Activated naive CD8-positive, alpha-beta T cell treated with anti-CD3 and anti-CD28 coated beads for 36 hours (primary cell): ENCODE results near the gene HYPK. TPM values are rescaled to one million over a fixed set of nuclear protein-coding genes. Genes with fewer than 3 reads are reported as not detected.
A peak's percentile ranks its signal among the peaks of the same experiment; 100 is the strongest.
"Not testable (repeated sequence)": the region's sequence is repeated elsewhere in the genome, so short reads cannot be mapped to it uniquely, and the experiment has no call there.

Experiments
- DNase-seq: peaks from one replicate; pipeline ENCODE4 v3.0.0; 2021
- H3K27ac Mint-ChIP-seq: one replicate; pipeline ENCODE4 v1.8.0; 2022; ENCODE audit warnings: mild to moderate bottlenecking, moderate library complexity, mixed read lengths
- H3K27me3 Mint-ChIP-seq: one replicate; pipeline ENCODE4 v1.8.0; 2022; ENCODE audit warnings: mild to moderate bottlenecking, mixed read lengths
- H3K36me3 Mint-ChIP-seq: one replicate; pipeline ENCODE4 v1.8.0; 2021; ENCODE audit warnings: mild to moderate bottlenecking, mixed read lengths
- H3K4me1 Mint-ChIP-seq: one replicate; pipeline ENCODE4 v1.8.0; 2021; ENCODE audit warnings: mixed read lengths
- H3K4me3 Mint-ChIP-seq: one replicate; pipeline ENCODE4 v1.8.0; 2022; ENCODE audit warnings: mild to moderate bottlenecking, moderate library complexity, mixed read lengths
- H3K9me3 Mint-ChIP-seq: one replicate; pipeline ENCODE4 v1.8.0; 2022; ENCODE audit warnings: mixed read lengths
- total RNA-seq, 2 experiments: library from RNA; stranded (reverse); gene quantifications; one replicate each; pipeline ENCODE4 v1.2.3, GENCODE V29; 2021

Gene HYPK
- total RNA-seq, 2 experiments from 2014 or later = 20.9 to 24.0 TPM

DNA sequence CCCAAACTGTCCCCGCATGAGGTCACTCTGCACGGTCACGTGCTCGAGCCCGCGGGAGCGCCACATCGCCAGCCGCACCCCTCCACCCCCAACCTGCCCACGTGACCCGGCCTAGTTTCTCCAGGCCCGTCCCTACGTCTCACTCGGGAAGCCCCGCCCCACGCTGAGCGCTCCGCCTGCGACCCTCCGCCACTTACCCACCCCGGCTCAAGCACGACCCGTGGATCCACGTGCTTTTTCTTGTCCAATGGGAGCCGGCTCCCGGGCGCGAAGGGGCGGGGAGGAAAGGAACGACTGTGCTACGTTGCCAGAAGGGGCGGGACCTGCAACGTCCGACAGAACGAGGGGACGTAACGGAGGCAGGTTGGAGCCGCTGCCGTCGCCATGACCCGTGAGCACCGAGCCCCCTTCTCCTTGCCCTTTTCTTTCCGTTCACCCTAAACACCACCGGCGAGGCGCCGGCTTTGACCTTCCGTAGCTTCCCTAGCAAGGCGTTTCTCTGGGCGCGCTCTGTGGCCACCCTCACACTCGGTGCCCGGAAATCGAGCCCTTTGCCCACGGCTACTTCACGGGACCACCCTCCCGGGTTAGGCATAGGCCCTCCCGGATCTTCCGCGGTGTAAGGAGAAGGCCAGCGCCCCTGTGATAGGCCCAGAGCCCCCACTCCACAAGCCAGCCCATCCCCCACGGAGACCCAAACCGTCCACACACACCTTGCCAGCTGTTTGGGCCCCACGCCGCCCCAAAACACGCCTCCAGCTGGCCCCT lies 8.2 kb upstream of the HYPK start, which contains the start of gene SERF2:
Gene SERF2, plus strand, starts transcription at position 328 of the 768 bp plus-strand sequence. Its CDS starts 57 bp downstream, at position 385.
- peak; percentile 99 for DNase-seq
- H3K36me3 Mint-ChIP-seq = peaks cover 36% of the 10 kb centered on the region
- H3K9me3 Mint-ChIP-seq = no peaks in the 10 kb centered on the region
- no peaks in the 10 kb centered on the region for H3K27me3 Mint-ChIP-seq
- peak within 1 kb of the TSS; percentile 97 for H3K4me3 Mint-ChIP-seq
- H3K4me1 Mint-ChIP-seq = peaks cover 37% of the 10 kb centered on the region
- H3K27ac Mint-ChIP-seq = peak within 1 kb of the TSS; percentile 99

DNA sequence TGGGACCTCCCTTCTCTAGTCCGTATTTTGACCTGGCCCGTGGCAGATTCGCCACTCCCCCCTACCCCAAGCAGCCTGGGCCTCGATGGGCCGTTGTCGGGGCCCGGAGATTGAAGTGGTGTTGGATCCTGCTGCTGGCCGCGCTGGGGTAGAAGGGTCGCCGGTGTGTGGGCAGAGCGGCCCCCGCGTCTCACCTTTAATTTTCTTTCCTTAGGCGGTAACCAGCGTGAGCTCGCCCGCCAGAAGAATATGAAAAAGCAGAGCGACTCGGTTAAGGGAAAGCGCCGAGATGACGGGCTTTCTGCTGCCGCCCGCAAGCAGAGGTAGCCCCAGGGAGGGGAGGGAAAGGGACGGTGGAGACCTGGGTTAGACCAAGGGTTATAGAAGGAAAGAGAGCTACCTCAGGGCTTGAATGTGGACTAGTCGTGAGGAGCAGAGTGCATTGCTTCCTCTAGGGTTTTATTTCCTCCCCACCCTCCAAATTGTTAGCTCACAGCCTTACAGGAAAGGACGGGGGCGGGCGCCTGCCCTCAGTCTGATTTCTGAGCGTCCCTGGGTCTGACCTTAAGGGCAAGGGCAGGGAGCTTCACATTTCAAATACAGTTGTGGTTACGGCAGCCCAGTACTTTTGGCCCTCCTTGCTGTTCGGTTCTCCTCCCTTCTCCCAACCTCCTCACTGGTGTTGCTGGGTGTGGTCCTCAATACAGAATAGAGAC lies 7.5 kb upstream of the HYPK start:
- Mint-ChIP-seq H3K27me3 (no peaks in the 10 kb centered on the region), H3K4me1 (peaks cover 42% of the 10 kb centered on the region), H3K9me3 (no peaks in the 10 kb centered on the region), H3K36me3 (peaks cover 36% of the 10 kb centered on the region), H3K4me3 (peak overlapping the region; percentile 97), H3K27ac (peak overlapping the region; percentile 99)
- peak; percentile 45 for DNase-seq

DNA sequence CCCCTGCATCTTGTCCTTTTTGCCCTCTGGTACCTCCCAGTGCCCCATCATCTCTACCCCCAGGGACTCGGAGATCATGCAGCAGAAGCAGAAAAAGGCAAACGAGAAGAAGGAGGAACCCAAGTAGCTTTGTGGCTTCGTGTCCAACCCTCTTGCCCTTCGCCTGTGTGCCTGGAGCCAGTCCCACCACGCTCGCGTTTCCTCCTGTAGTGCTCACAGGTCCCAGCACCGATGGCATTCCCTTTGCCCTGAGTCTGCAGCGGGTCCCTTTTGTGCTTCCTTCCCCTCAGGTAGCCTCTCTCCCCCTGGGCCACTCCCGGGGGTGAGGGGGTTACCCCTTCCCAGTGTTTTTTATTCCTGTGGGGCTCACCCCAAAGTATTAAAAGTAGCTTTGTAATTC lies 6.8 kb upstream of the HYPK start:
- no peaks in the 10 kb centered on the region for H3K9me3 Mint-ChIP-seq
- no peak for DNase-seq
- no peaks in the 10 kb centered on the region for H3K27me3 Mint-ChIP-seq
- peak overlapping the region; percentile 97 for H3K4me3 Mint-ChIP-seq
- H3K27ac Mint-ChIP-seq = peak overlapping the region; percentile 99
- peaks cover 48% of the 10 kb centered on the region for H3K4me1 Mint-ChIP-seq
- H3K36me3 Mint-ChIP-seq = peaks cover 40% of the 10 kb centered on the region

DNA sequence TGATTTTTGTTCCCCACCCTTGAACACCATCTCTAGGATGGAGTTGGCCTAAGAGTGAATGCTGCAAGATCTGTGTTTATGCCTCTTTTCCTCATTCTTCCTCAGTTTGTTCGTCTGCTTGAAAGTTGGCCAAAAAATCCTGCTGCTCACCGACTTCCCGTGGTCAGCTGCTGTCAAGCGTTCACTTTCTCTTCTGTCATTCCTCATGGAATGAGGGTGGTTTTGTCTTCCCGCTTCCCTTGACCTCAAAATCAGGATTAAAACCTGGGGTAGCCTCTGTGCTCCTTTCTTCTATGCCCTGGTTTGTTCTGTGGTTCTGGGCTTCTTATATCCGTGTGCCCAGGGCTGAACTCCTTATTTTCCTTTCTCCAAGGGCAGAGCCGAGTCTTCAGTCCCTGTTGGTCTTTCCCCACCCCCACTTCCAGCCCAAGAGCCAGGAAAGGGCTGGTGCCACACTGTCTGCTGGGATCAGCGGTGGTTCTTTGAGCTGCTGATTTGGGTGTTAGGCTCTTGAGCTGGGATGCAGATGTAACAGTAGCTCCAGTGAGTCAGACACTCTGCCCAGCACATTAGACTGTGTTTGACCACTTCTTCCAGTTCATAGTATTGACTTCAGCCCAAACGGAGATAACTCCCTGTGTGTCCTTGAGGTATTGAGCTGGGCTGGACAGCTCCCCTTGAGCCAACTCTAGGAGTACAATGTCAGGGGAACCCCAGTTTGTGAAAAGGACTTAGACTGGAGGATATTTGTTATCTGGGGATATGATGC lies 5.9 kb upstream of the HYPK start:
- Mint-ChIP-seq H3K27me3 (no peaks in the 10 kb centered on the region), H3K27ac (peak overlapping the region; percentile 99), H3K4me3 (peak overlapping the region; percentile 97), H3K4me1 (peaks cover 53% of the 10 kb centered on the region), H3K36me3 (peaks cover 47% of the 10 kb centered on the region), H3K9me3 (no peaks in the 10 kb centered on the region)
- no peak for DNase-seq

DNA sequence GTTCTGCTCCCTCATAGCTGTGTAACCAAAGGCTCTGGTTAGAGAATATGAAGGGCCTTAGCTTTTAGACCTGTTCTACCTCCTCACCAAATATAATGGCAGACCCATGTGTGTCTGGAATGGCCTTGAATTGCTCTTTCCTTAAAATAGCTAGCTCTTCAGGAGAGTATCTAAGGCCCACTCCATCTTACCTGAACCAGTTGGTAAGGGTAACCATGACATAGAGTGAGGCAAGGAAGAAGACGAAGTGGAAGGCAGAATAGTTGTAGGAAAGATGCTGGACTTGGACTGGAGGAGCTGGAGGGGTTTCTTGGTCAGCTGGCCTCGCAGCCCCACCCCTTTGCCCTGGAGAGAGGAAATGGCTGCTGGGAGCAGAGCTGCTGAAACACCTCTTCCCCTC lies 5.2 kb upstream of the HYPK start:
- no peak for DNase-seq
- Mint-ChIP-seq H3K9me3 (peaks cover 2% of the 10 kb centered on the region), H3K4me1 (peaks cover 57% of the 10 kb centered on the region), H3K27ac (no peak overlapping the region), H3K4me3 (no peak overlapping the region), H3K27me3 (no peaks in the 10 kb centered on the region), H3K36me3 (peaks cover 54% of the 10 kb centered on the region)

DNA sequence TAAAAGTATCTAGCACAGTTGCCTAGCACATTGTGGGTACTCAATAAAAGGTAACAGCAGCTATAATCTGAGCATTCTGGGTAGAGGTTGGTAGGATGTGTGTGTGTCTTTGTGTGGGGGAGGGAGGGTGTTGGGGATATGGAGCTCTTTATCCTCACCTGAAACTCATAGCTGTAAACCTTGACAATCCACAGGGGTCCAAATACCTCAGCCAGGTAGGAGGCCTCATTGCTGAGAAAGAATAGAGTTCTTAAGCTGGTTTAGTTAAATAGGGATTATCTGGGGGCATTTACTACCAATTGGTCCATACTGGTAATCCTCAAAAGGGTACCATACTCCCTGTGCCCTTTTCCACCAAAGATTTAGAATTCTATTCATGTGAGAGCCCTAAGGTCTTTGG lies 4.4 kb upstream of the HYPK start:
- H3K27ac Mint-ChIP-seq = peak overlapping the region; percentile 21
- no peak for DNase-seq
- H3K36me3 Mint-ChIP-seq = peaks cover 62% of the 10 kb centered on the region
- H3K9me3 Mint-ChIP-seq = peaks cover 3% of the 10 kb centered on the region
- H3K4me3 Mint-ChIP-seq = no peak overlapping the region
- H3K27me3 Mint-ChIP-seq = no peaks in the 10 kb centered on the region
- H3K4me1 Mint-ChIP-seq = peaks cover 58% of the 10 kb centered on the region

DNA sequence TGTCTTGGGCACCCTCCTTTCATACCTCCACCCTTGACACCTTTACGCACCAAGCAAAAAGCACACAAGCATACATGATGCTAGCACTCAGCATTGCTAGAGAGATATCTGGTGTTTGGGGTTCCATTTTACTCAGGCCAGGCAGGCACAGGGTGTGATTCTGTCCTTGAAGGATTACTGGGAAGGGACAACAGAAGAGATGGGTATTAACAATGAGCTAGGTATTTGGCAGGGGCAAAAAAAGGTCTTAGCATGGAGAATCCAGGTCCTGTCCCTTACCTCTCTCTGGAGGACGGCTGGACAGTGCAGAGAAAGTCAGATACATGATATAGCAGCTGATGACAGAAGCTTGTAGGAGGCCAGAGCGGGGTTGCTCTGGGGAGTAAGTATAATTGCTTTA lies 3.8 kb upstream of the HYPK start:
- H3K27ac Mint-ChIP-seq = peak overlapping the region; percentile 21
- no peak for DNase-seq
- H3K4me3 Mint-ChIP-seq = no peak overlapping the region
- H3K4me1 Mint-ChIP-seq = peaks cover 61% of the 10 kb centered on the region
- peaks cover 68% of the 10 kb centered on the region for H3K36me3 Mint-ChIP-seq
- no peaks in the 10 kb centered on the region for H3K27me3 Mint-ChIP-seq
- peaks cover 3% of the 10 kb centered on the region for H3K9me3 Mint-ChIP-seq

DNA sequence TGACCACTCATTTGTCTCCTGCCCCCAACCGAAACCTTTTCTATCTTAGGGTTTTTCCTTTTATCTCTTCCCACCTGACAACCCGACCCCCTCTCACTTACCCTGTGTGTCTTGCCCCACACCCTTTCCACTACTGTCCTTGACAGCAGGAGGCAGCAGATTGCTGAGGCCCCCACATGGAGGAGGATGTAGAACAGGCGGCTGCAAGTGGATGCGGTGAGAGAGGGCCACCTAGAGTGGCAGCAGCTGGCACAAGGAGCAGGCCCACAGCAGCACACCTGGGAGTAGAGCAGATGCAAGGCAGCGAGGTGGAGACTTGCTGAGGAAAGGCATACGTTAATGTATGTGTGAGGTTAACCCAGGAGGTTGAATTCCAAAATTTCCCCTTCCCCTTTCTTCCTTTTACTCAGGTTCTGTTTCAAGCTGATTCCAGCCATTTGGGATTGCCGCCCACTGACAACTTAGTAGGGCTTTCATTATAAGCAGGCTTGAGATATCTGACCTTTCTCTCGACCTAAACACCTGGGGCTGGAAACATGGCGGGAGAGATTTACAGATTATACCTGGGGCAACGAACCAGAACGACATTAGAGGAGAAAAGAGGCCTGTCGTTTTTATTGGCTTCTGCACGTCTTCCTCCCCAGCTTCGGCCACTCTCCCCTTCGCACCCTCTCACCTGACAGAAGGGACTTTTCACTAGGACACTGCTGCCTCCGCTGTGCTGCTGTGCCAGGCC lies 1.0 kb upstream of the HYPK start:
- Mint-ChIP-seq H3K27me3 (no peaks in the 10 kb centered on the region), H3K4me3 (no peak overlapping the region), H3K4me1 (peaks cover 49% of the 10 kb centered on the region), H3K9me3 (peaks cover 3% of the 10 kb centered on the region), H3K27ac (peak overlapping the region; percentile 96), H3K36me3 (peaks cover 53% of the 10 kb centered on the region)
- peak; percentile 20 for DNase-seq

DNA sequence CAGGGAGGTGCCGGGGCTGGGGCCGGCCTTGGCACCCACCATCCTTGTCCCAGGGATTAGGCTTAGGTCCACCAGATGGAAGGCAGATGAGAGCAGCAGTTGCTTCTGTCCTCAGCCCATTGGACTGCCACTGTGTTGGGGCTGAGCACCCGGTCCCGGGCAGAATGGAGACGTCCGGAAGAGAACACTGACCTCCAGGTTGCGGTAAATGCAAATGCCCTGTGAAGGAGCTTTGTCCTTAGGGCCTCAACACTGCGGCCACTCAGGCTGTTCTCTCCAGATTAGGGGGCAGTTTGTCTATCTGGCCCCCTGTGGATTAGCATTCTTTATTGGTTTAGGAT lies 484 bp upstream of the HYPK start, which contains the start of gene SERINC4:
Gene SERINC4, minus strand, starts transcription at position 276 of the 341 bp plus-strand sequence. Its CDS starts 234 bp downstream, at position 42.
- Mint-ChIP-seq H3K27me3 (no peaks in the 10 kb centered on the region), H3K27ac (peak within 1 kb of the TSS; percentile 96), H3K9me3 (peaks cover 3% of the 10 kb centered on the region), H3K36me3 (peaks cover 48% of the 10 kb centered on the region), H3K4me1 (peaks cover 45% of the 10 kb centered on the region), H3K4me3 (peak within 1 kb of the TSS; percentile 97)
- DNase-seq = no peak

DNA sequence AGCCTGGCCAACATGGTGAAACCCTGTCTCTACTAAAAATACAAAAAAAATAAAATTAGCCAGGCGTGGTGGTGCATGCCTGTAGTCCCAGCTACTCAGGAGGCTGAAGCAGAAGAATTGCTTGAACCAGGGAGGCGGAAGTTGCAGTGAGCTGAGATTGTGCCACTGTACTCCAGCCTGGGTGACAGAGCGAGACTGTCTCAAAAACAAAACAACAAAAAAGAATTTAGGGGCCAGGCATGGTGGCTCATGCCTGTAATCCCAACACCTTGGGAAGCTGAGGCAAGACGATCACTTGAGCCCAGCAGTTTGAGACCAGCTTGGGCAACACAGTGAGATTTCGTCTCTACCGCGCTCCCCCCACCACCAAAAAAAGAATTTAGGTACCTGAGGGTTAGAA lies 2.3 kb downstream of the HYPK start:
- H3K27ac Mint-ChIP-seq, H3K27me3 Mint-ChIP-seq, DNase-seq, H3K4me3 Mint-ChIP-seq, H3K9me3 Mint-ChIP-seq: not testable (repeated sequence)
- H3K36me3 Mint-ChIP-seq = peaks cover 57% of the 10 kb centered on the region
- H3K4me1 Mint-ChIP-seq = peaks cover 29% of the 10 kb centered on the region

DNA sequence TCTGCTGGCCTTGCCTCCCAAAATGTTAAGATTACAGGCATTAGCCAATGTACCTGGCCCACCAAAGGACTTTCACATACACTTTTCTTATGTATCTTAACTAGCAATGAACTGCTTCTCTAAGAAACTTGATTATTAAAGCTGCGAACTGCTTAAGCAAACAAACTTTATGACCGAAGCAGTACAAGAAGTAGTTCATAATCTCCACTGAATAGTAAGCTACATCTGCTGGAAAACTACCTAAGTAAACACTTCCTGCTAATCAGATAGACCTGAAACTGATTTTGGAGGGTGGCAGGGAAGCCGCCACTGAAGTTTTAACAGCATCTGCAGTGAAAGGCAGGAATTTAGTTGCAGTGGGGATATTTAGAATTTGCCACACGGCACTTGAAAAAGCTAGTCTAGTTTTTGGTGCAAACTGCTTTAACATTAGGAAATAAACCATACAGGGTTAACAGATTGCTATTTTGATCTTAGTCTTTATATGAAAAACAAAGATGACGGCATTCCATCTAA lies 8.1 kb downstream of the HYPK start:
- no peak overlapping the region for H3K4me3 Mint-ChIP-seq
- no peak overlapping the region for H3K27ac Mint-ChIP-seq
- H3K36me3 Mint-ChIP-seq = peaks cover 36% of the 10 kb centered on the region
- H3K27me3 Mint-ChIP-seq = no peaks in the 10 kb centered on the region
- H3K4me1 Mint-ChIP-seq = peaks cover 6% of the 10 kb centered on the region
- DNase-seq = no peak
- H3K9me3 Mint-ChIP-seq = no peaks in the 10 kb centered on the region

DNA sequence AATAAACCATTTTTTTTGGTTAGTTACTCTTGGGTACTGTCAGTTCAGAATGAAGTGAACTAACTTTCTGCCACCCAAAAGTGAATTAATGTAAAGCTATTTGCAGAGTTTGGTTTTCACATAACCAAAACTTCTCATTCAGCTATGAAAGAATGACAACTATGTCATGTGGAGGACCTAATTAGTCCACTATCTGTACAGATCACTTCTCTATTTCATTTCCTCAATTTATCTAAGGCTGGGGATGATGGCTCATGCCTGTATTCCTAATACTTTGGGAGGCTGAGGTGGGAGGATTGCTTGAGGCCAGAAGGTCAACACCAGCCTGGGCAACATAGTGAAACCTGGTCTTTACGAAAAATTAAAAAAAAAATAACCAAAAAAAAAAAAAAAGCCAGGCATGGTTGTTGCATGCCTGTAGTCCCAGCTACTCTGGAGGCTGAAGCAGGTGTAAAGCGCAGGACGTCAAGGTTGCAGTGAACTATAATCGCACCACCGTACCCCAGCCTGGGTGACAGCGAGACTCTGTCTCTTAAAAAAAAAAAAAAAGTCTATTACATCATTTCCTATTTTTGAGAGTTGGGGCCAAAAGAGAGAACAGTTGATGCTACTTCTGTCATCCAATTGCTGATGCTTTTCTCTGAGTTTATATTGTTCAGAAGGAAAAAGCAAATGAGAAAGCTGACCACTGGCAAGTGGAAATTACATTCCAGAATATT lies 8.7 kb downstream of the HYPK start:
- Mint-ChIP-seq H3K4me1 (peaks cover 6% of the 10 kb centered on the region), H3K4me3 (no peak overlapping the region), H3K27ac (peak overlapping the region; percentile 61), H3K36me3 (peaks cover 36% of the 10 kb centered on the region), H3K27me3 (no peaks in the 10 kb centered on the region), H3K9me3 (no peaks in the 10 kb centered on the region)
- DNase-seq = no peak

DNA sequence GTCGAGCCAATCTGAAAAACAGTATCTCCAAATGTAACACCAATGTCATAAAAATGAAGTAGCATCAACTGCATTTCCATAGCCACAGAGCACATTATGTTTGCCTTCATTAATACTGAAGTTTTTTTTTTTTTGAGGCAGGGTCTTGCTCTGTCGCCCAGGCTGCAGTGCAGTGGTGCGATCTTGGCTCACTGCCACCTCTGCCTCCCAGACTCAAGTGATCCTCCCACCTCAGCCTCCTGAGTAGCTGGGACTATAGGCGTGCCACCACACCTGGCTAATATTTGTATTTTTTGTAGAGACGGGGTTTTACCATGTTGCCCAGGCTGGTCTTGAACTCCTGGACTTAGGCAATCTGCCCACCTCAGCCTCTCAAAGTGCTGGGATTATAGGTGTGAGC lies 14.7 kb downstream of the HYPK start:
- not testable (repeated sequence) for DNase-seq, H3K27ac Mint-ChIP-seq, H3K27me3 Mint-ChIP-seq, H3K4me3 Mint-ChIP-seq, H3K9me3 Mint-ChIP-seq
- H3K4me1 Mint-ChIP-seq = peaks cover 11% of the 10 kb centered on the region
- H3K36me3 Mint-ChIP-seq = peaks cover 25% of the 10 kb centered on the region

DNA sequence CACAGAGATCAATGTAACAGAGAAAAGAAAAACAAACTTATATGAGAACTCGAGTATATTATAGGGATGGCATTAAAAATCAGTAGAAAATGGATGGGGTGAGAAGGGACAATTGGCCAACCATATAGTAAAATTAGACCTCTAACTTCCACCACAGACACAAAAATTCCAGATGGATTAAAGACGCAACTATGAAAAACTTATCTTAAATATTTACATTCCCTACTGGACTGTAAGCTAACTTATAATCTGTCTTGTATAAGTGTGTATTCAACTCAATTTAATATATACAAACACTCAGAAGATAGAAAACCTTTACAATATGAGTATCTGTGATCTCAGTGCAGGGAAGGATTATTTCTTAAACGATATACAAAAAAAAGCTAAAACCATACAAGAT lies 21.1 kb downstream of the HYPK start:
- DNase-seq = no peak
- Mint-ChIP-seq H3K4me3 (peak overlapping the region; percentile 47), H3K4me1 (peaks cover 41% of the 10 kb centered on the region), H3K9me3 (peaks cover 3% of the 10 kb centered on the region), H3K27me3 (no peaks in the 10 kb centered on the region), H3K36me3 (peaks cover 32% of the 10 kb centered on the region), H3K27ac (peak overlapping the region; percentile 7)
